GM12878 (cell line): ENCODE results near the gene TRIM6. TPM values are rescaled to one million over a fixed set of nuclear protein-coding genes. Genes with fewer than 3 reads are reported as not detected.

Experiments
- ATF7 ChIP-seq: fragments of 450-650 bp; IDR thresholded peaks from 2 replicates; pipeline ENCODE4 v1.6.1; 2016; ENCODE audit warnings: low read depth, mild to moderate bottlenecking
- BACH1 ChIP-seq: fragments of 450-650 bp; IDR thresholded peaks from 2 replicates; pipeline ENCODE4 v1.6.1; 2017; ENCODE audit warnings: mild to moderate bottlenecking, borderline replicate concordance
- BHLHE40 ChIP-seq, 2 experiments: fragments of 450-650 bp in 1 of 2; IDR thresholded peaks; 2 replicates each; pipeline ENCODE4 v1.6.1; 2011 to 2017; ENCODE audit warnings: low read depth in 2 of 2, borderline replicate concordance in 1 of 2, improper control_type of control experiment in 1 of 2, low read length in 1 of 2, mild to moderate bottlenecking in 1 of 2
- CBX5 ChIP-seq: sonication (generic); IDR thresholded peaks from 2 replicates; pipeline ENCODE4 v1.6.1; 2016; ENCODE audit warnings: low read depth, moderate library complexity, mild to moderate bottlenecking, inconsistent platforms
- EP300 ChIP-seq, 2 experiments: fragments of 150-350 bp in 1 of 2; IDR thresholded peaks; 2 replicates each; pipeline ENCODE4 v1.6.1; 2011 to 2012; ENCODE audit warnings: low read depth in 2 of 2, low read length in 2 of 2, borderline replicate concordance in 1 of 2, improper control_type of control experiment in 1 of 2, inconsistent platforms in 1 of 2; ENCODE audit not compliant: control insufficient read depth in 1 of 2
- ETV6 ChIP-seq, 2 experiments: fragments of 450-650 bp in 1 of 2; IDR thresholded peaks in 1 of 2; conservative IDR thresholded peaks in 1 of 2; 2 replicates each; pipeline ENCODE4 v1.6.1; 2014; ENCODE audit warnings: antibody characterized with exemption in 1 of 2, borderline replicate concordance in 1 of 2, low read depth in 1 of 2, mild to moderate bottlenecking in 1 of 2, moderate library complexity in 1 of 2
- KLF5 ChIP-seq: fragments of 450-650 bp; IDR thresholded peaks from 2 replicates; pipeline ENCODE4 v1.6.1; 2014; ENCODE audit warnings: mild to moderate bottlenecking; ENCODE audit not compliant: partially characterized antibody
- MEF2A ChIP-seq: IDR thresholded peaks from 2 replicates; pipeline ENCODE4 v1.6.1; 2011; ENCODE audit warnings: low read depth, mild to moderate bottlenecking, low read length, moderate library complexity; ENCODE audit not compliant: insufficient read depth
- NFYB ChIP-seq: IDR thresholded peaks from 2 replicates; pipeline ENCODE4 v1.6.1; 2011; ENCODE audit warnings: low read depth, mild to moderate bottlenecking, low read length, improper control_type of control experiment, moderate library complexity; ENCODE audit not compliant: insufficient read depth
- SUZ12 ChIP-seq: fragments of 200-600 bp; sonication (generic); IDR thresholded peaks from one replicate; pipeline ENCODE4 v1.6.1; 2018; ENCODE audit warnings: antibody characterized with exemption, mild to moderate bottlenecking; ENCODE audit not compliant: unreplicated experiment
- TCF7 ChIP-seq: IDR thresholded peaks from 2 replicates; pipeline ENCODE4 v1.6.1; 2014; ENCODE audit warnings: antibody characterized with exemption, borderline replicate concordance
- ZNF592 ChIP-seq: fragments of 450-650 bp; IDR thresholded peaks from 2 replicates; pipeline ENCODE4 v1.6.1; 2017; ENCODE audit warnings: mild to moderate bottlenecking, moderate library complexity
- ZZZ3 ChIP-seq: IDR thresholded peaks from 2 replicates; pipeline ENCODE4 v1.6.1; 2011; ENCODE audit warnings: low read depth; ENCODE audit not compliant: control insufficient read depth, insufficient read length
- polyA plus RNA-seq, 11 experiments: library from polyadenylated mRNA; depleted of rRNA in 4 of 11; unstranded in 6 of 11; stranded (reverse) in 5 of 11; fragments of >200 nt; fragmentation: Nextera tagmentation in 4 of 11; fragmentation: Illumina TruSeq in 1 of 11; extraction: Ambion mirVana in 4 of 11; extraction: Trizol in 1 of 11; gene quantifications; 1 replicate in 1 of 11; 2 replicates in 10 of 11; pipeline versions ENCODE4 v1.2.1 to v1.2.3, GENCODE V29; 2011 to 2016; ENCODE audit warnings: inconsistent platforms in 2 of 11, missing spikeins in 2 of 11, low read depth in 1 of 11
- total RNA-seq, 4 experiments: library from RNA; depleted of rRNA in 3 of 4; stranded (reverse); fragments of >200 nt in 3 of 4; fragmentation: Illumina TruSeq in 1 of 4; extraction: Trizol in 1 of 4; gene quantifications; 2 replicates each; pipeline versions ENCODE4 v1.2.1 to v1.2.3, GENCODE V29; 2013 to 2021

TRIM6 gene
- total and polyA plus RNA-seq, 10 of the 15 experiments (the other 5 are each of a cell fraction or from before 2014, with no cell fraction given), result 1.4 to 6.8 (median 4.2) TPM

- TF ChIP-seq ETV6 (conservative IDR thresholded peaks at IDR 0.05 in 1 of 2, IDR thresholded peaks at IDR 0.05 in 1 of 2; ENCODE audit: borderline replicate concordance in 1 of 2, low read depth in 1 of 2) (no peak), ZNF592 (no peak), ZZZ3 (no peak), BACH1 (no peak), KLF5 (no peak), BHLHE40 (IDR thresholded peaks at IDR 0.05; ENCODE audit: borderline replicate concordance in 1 of 2, low read depth in 2 of 2, low read length in 1 of 2) (no peak), ATF7 (0 out of 2 replicates have a peak, but pooled peaks have one; percentile 23), MEF2A (peak; percentile 25; the same call in 1 of the 2 replicates), EP300 (IDR thresholded peaks at IDR 0.05; ENCODE audit: borderline replicate concordance in 1 of 2, control insufficient read depth in 1 of 2, low read depth in 2 of 2, low read length in 2 of 2) (peak in 1 of 2 experiments; percentile 27; a peak in 1 of 4 replicates), CBX5 (no peak), SUZ12 (no peak), NFYB (peak; percentile 57; the same call in 1 of the 2 replicates), TCF7 (no peak)
Measured at GRCh38 chr11:5550440-5551095, 45.9 kb upstream of the TRIM6 start (continued).
